Measurements from ENCODE around the gene SCAF8.

The SCAF8 gene

GRCh38 chr6:154782193-154782592, 49.0 kb downstream of the SCAF8 start:
- no peak overlapping the region for H3K4me3 ChIP-seq (ENCODE audit: low read depth, low read length)
- TF ChIP-seq CTCF (conservative IDR thresholded peaks at IDR 0.05; ENCODE audit: low read depth, low read length): no peak
- no peak for DNase-seq (ENCODE audit: low read depth)

GRCh38 chr6:154783229-154783628, 50.0 kb downstream of the SCAF8 start:
- H3K4me3 ChIP-seq (ENCODE audit: low read depth, low read length): no peak overlapping the region
- no peak for TF ChIP-seq CTCF (conservative IDR thresholded peaks at IDR 0.05; ENCODE audit: low read depth, low read length)
- no peak for DNase-seq (ENCODE audit: low read depth)

- H3K4me3 ChIP-seq (ENCODE audit: low read depth, low read length): no peak overlapping the region
- TF ChIP-seq CTCF (conservative IDR thresholded peaks at IDR 0.05; ENCODE audit: low read depth, low read length): no peak
- no peak for DNase-seq (ENCODE audit: low read depth)
These were observed 51.9 kb downstream of the SCAF8 start for GRCh38 chr6:154785075-154785474.

- no peak for TF ChIP-seq CTCF (conservative IDR thresholded peaks at IDR 0.05; ENCODE audit: low read depth, low read length)
- no peak overlapping the region for H3K4me3 ChIP-seq (ENCODE audit: low read depth, low read length)
- DNase-seq (ENCODE audit: low read depth): no peak
These were observed 53.1 kb downstream of the SCAF8 start for GRCh38 chr6:154786144-154786868.

- peak; percentile 28 for DNase-seq (ENCODE audit: low read depth)
- TF ChIP-seq CTCF (conservative IDR thresholded peaks at IDR 0.05; ENCODE audit: low read depth, low read length): no peak
- no peak overlapping the region for H3K4me3 ChIP-seq (ENCODE audit: low read depth, low read length)
These were observed 58.5 kb downstream of the SCAF8 start for GRCh38 chr6:154791556-154792317.

- TF ChIP-seq CTCF (conservative IDR thresholded peaks at IDR 0.05; ENCODE audit: low read depth, low read length): no peak
- DNase-seq (ENCODE audit: low read depth): no peak
These were observed 59.1 kb downstream of the SCAF8 start for GRCh38 chr6:154792325-154792724.

More at GRCh38 chr6:154792325-154792724, 59.1 kb downstream of the SCAF8 start:
- no peak overlapping the region for H3K4me3 ChIP-seq (ENCODE audit: low read depth, low read length)
